HG03280 (cell line): ENCODE measurements around the gene MET.
"Not testable (repeated sequence)": the region's sequence is repeated elsewhere in the genome, so short reads cannot be mapped to it uniquely, and the experiment has no call there.

Source experiments
- ATAC-seq: cut with Tn5 transposase; IDR thresholded peaks from one replicate; pipeline ENCODE4 v1.9.1; 2021; ENCODE audit warnings: mild to moderate bottlenecking, moderate library complexity; ENCODE audit not compliant: unreplicated experiment

MET gene

GRCh38 chr7:116726713-116727431 lies 54.9 kb downstream of the MET start:
- no peak for ATAC-seq

GRCh38 chr7:116727432-116728009 lies 55.5 kb downstream of the MET start:
- no peak for ATAC-seq

DNA sequence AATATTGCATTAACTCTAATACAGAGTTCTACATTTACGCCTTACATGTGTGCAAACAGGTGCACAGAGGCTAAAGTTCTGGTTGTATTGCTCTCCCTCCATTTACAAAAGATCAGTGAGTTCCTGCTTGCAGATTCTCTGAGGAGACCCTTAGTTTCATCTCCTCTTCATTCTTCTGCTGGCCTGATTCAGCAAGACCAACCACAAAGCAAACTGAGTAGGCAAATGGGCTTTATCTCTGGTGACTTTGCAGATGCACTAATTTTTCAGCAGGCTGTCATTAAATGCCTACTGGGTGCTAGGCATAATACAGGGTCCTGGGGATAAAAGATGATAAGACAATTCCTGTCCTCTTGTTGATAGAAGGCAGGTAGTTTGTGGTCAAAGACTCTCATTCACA lies 56.4 kb downstream of the MET start:
- no peak for ATAC-seq

GRCh38 chr7:116730097-116731022 lies 58.4 kb downstream of the MET start:
- ATAC-seq: no peak

DNA sequence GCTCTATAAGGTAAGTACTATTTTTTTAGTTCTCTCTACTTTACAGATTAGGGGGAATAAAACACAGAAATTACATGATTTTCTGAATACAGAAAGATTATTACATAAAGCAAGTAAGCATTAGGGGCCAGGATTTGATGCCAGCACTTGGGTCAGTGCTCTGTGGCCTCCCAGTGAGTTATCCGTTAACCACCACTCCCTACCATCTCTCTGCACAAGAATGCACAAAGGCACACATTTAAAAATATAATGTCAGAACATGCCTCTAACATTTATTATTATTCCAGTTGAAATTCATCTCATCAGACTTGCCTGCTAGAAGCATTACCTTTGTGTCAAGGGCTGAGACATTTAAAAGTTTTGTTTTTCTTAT lies 59.0 kb downstream of the MET start:
- ATAC-seq: no peak

DNA sequence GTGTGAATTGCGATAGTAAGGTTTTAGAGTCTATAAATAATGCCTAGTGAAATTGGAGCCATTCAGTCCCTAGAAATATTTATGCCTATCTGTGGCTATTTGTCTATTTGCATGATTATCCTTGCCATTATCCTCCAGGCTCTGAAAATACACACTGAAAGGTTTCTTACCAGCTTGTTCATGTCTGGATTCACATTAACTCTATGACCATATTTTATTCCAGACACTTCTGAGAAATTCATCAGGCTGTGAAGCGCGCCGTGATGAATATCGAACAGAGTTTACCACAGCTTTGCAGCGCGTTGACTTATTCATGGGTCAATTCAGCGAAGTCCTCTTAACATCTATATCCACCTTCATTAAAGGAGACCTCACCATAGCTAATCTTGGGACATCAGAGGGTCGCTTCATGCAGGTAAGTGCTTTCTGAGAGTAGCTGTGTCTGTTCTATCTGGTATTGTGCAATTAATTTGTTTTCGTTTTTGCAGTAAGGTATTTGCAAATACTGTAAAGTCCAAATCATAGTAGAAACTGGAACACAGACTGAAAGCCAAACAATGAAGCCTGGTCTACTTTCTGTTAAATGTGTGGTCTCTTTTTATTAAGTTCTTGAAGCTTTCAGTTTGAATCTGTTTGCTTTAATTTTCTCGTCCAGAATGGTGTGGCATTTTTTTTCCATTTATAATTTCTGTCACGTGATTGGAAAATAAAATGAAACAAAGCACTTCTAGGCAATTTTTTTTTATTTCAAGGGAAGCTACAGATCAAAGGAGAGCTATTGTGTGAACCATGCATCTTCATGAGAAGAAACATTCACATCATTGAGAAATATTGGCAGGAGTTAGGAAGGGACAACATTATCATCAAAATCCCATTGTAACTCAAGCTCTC lies 59.7 kb downstream of the MET start:
- ATAC-seq: no peak

DNA sequence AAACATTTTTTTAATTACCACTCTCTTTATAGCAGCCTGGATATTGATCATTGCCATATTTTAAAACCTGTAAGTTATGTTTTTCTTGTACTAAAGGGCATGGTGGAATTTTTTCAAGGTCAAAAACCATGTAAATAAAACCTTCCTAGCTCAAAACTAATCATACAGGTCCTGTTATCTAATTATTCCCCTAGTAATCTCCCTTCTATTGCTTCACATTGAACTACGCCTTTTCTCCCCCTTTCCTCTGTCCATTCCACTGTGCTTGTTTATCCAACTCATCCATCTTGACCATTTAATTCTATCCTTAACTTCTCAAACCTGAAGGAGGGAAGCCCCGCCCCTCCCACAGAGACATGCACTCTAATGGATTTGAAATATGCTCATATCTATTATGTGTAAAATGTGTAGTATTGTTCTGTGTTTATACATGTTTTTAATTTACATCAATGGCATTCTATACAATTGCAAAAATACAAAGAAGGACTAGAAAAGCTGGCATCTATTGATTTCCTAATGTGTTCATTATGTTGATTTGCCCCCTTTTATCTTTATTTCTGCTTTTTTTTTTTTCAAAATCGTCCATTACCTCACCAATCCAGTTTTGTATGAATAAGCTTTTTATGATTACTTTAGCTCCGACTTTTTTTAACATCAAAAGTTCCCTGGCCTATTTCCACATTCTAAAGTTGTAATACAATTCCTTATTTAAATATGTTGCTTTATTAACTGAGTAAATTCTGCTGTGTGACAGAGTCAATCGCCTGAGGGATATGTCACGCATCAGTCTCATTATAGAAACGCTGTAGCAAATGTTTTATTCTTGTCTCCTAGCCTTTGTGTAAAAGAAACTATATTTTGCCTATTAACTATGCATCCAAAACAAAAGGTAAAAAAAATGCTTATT lies 61.0 kb downstream of the MET start:
- no peak for ATAC-seq

DNA sequence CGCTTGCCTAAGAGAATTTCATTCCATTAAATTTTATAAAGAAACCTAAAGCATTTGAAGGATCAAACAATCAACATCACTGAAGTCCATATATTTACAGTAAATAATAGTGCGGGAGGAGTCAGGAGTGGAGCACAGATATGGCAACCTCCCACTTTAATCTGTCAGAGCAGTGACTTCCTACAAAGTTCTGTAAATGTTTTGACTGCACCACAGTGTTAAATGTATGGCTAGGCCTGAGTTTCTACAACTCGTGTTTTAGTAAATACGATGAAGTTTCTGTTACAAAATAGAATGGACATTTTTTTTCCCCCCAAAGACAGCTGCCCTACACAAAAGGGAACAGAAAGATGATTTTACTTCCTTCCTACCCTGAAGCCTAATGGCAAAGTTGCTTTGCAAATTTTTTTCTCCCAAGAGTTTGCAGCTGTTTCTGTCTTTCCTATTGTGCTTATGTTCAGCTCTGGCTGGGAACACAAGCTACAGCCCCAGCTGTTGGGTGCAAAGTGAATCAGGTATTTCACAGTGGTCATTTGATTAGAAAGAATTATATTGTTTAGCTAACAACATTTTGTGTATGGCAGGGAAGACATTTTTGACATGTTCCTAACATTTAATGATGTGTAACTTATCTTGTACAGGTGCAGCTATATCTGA lies 62.1 kb downstream of the MET start:
- no peak for ATAC-seq

- no peak for ATAC-seq
Measured at GRCh38 chr7:116734710-116735109, 62.7 kb downstream of the MET start.

- no peak for ATAC-seq
Measured at GRCh38 chr7:116736927-116737715, 65.1 kb downstream of the MET start.

DNA sequence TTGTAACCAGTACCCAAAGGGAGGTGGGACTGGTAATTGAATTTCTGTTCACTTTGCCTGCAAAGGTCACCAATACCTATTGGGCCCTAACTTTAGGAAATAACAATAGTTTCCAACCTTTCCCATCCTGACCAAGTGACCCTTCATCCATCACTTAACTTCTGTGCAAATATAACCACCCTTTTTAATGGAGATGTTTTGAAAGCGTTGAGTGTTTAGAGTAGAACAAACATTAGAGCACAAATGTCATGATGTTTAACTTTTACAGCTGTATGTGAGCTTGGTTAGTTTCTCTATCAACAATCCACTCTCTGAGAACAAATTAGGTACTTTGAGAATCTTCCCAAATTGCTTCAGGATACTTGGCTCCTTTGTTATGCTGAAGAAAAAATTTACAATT lies 66.4 kb downstream of the MET start:
- no peak for ATAC-seq

DNA sequence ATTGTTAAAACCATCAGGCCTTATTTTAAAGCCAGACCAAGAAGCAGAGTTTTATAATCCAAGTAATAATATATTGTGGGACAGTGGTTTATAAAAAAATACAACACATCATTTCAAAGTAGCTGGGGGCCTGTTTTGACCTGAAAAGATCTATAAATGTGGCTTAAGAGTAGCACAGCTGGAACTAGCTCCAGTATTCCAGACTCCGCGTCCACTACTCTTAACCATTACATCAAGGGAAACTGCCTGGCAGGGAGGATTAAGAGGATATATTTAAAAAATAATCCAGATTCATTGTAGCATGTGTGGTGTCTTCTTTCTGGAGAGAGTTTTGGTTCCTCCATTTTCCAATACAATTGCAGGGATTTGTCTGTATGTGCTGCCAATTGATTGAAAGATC lies 67.3 kb downstream of the MET start:
- no peak for ATAC-seq

- ATAC-seq: no peak
Measured at GRCh38 chr7:116740231-116740630, 68.2 kb downstream of the MET start.

DNA sequence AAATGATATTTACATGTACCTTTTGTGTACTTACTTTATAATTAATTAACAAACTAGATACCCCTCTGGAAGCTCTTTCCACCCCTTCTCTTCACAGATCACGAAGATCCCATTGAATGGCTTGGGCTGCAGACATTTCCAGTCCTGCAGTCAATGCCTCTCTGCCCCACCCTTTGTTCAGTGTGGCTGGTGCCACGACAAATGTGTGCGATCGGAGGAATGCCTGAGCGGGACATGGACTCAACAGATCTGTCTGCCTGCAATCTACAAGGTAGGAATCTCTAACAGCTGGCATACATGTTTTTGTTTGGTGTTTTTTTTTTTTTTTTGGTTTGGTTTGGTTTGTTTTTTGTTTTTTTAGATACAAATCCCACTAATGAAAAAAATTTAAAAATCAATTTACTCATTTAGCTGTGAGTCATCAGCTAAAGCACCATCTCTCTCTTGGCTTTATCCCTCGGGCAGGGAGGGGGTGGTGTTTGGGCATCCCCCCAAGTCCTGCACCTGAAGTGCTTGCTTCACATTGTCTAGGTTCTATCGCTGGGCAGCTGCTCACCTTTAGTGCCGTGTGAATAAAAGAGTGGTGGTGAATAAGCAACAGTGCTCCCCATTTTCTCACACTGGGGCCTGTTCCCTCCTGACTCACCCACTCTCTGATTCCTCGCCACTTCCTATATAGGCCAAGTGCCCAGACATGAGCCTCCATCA lies 68.9 kb downstream of the MET start:
- no peak for ATAC-seq

DNA sequence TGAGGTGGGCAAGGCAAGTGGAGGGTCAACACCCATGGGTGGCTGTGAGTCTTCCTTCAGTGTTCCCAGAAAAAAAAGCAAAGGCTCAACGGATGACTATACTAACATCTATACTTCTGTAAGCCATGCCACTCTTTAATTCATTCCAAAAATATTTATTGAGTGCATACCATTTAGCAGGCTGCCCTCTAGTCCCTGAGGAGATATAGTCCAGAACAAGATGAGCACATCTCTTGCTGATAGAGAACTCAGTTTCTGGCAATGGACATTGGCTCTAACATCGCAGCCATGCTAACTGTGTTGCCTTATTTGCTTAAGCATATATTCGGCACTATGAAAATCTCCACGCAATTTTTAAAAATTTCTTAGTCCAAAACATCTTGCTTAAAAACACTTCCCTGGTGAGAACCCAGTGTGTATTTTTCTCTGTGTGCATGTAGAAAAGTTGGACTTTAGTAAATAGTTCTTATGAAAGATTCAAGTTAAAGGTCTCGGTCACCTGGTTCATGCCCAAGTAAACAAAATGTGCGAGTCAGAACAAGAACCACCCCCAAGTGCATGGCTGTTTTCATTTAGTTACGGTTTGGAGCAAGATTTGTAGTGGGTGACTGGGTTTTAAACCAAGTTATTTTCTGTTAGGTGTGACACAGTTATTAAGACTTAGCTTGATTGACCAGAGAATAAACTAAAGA lies 69.8 kb downstream of the MET start:
- ATAC-seq: no peak

- ATAC-seq: no peak
Measured at GRCh38 chr7:116742641-116743040, 70.6 kb downstream of the MET start.

DNA sequence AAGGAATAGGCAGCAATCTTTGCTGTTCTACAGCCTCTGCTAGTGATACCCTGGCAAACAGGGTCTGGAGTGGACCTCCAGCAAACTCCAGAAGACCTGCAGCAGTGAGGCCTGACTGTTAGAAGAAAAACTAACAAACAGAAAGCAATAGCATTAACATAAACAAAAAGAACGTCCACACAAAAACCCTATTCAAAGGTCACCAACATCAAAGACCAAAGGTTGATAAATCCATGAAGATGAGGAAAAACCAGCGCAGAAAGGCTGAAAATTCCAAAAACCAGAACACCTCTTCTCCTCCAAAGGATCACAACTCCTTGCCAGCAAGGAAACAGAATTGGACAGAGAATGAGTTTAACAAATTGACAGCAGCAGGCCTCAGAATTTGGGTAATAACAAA lies 71.8 kb downstream of the MET start:
- ATAC-seq: not testable (repeated sequence)
